ENCODE data around the gene ADAM12.

GRCh38 chr10:126122881-126123280 is 265.4 kb downstream of the ADAM12 start:
- TF ChIP-seq YY1 (IDR thresholded peaks at IDR 0.05; ENCODE audit: insufficient read depth, insufficient read length) = no peak
- no peak for TF ChIP-seq SUZ12 (IDR thresholded peaks at IDR 0.05; ENCODE audit: extremely low read depth, insufficient read depth, insufficient read length)
- TF ChIP-seq ZNF274 (IDR thresholded peaks at IDR 0.05; ENCODE audit: low read depth, low read length) = no peak

All from NT2/D1 (cell line).